ENCODE measurements around the gene GLB1L2. TPM values are rescaled to one million over a fixed set of nuclear protein-coding genes. Genes with fewer than 3 reads are reported as not detected.

The GLB1L2 gene
- total RNA-seq, 6 donors from 2014 or later = 3.1 to 11.6 (median 6.0) TPM

DNA sequence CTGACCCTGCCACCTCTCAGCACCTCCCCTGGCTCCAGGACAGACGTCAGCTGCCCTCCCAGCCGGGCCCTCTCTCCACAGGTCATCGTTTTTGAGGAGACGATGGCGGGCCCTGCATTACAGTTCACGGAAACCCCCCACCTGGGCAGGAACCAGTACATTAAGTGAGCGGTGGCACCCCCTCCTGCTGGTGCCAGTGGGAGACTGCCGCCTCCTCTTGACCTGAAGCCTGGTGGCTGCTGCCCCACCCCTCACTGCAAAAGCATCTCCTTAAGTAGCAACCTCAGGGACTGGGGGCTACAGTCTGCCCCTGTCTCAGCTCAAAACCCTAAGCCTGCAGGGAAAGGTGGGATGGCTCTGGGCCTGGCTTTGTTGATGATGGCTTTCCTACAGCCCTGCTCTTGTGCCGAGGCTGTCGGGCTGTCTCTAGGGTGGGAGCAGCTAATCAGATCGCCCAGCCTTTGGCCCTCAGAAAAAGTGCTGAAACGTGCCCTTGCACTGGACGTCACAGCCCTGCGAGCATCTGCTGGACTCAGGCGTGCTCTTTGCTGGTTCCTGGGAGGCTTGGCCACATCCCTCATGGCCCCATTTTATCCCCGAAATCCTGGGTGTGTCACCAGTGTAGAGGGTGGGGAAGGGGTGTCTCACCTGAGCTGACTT lies 43.2 kb downstream of the GLB1L2 start:
- H3K4me3 ChIP-seq = no peak overlapping the region
- H3K4me1 ChIP-seq = no peaks in the 10 kb centered on the region
- no peaks in the 10 kb centered on the region for H3K27me3 ChIP-seq
- H3K27ac ChIP-seq = no peak overlapping the region
- 85 to 86% methylated on average over 12 to 16 of the region's 16 CpGs for WGBS, 2 donors
- no peaks in the 10 kb centered on the region for H3K36me3 ChIP-seq
- DNase-seq (no peak), ATAC-seq (ENCODE audit: low FRiP score in 2 of 2) (no peak)
- H3K9me3 ChIP-seq = no peaks in the 10 kb centered on the region
- TF ChIP-seq POLR2AphosphoS5 (IDR thresholded peaks at IDR 0.05) = no peak
- TF ChIP-seq, protein P1, sequence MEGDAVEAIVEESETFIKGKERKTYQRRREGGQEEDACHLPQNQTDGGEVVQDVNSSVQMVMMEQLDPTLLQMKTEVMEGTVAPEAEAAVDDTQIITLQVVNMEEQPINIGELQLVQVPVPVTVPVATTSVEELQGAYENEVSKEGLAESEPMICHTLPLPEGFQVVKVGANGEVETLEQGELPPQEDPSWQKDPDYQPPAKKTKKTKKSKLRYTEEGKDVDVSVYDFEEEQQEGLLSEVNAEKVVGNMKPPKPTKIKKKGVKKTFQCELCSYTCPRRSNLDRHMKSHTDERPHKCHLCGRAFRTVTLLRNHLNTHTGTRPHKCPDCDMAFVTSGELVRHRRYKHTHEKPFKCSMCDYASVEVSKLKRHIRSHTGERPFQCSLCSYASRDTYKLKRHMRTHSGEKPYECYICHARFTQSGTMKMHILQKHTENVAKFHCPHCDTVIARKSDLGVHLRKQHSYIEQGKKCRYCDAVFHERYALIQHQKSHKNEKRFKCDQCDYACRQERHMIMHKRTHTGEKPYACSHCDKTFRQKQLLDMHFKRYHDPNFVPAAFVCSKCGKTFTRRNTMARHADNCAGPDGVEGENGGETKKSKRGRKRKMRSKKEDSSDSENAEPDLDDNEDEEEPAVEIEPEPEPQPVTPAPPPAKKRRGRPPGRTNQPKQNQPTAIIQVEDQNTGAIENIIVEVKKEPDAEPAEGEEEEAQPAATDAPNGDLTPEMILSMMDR (IDR thresholded peaks at IDR 0.05) = no peak
- TF ChIP-seq POLR2A (IDR thresholded peaks at IDR 0.05) = no peak
- no peak for TF ChIP-seq EP300 (IDR thresholded peaks at IDR 0.05)

DNA sequence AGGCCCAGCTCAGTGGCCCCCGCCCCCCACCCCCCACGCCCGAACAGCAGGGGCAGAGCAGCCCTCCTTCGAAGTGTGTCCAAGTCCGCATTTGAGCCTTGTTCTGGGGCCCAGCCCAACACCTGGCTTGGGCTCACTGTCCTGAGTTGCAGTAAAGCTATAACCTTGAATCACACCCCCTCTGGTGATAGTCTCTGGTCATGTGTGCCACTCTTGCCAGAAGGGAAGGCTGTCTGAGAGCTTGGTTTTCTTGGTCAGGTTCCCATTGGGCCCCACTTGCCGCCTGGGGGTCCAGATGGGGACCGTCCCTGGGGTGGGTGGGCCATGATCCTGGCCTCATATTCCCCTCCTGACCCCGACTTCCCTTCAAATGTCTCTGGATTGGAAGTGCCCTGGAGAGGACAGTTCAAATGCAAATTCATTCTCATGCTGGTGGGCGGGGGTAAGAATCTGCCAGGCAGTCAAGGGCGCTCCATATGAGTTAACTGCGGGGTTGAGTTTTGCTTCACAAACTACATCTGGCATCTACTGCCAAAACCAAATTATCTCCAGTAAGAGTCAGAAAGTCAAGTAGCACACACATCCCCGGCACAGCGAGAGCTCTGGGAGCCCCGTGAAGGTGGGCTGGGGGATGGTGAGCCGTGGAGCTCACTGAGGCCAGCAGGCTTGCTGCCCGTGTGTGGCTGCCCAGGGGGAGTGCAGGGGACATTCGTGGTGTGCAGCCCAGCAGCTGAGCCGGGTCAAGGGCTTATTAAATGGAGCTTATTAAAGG lies 44.5 kb downstream of the GLB1L2 start:
- no peaks in the 10 kb centered on the region for H3K27me3 ChIP-seq
- H3K4me1 ChIP-seq = no peaks in the 10 kb centered on the region
- 59 to 67% methylated on average over 5 to 14 of the region's 18 CpGs for WGBS, 2 donors
- H3K4me3 ChIP-seq = no peak overlapping the region
- no peak overlapping the region for H3K27ac ChIP-seq
- no peak for DNase-seq
- no peak for TF ChIP-seq POLR2AphosphoS5 (IDR thresholded peaks at IDR 0.05)
- TF ChIP-seq EP300 (IDR thresholded peaks at IDR 0.05) = no peak
- TF ChIP-seq, protein P1 (IDR thresholded peaks at IDR 0.05) = no peak
- H3K36me3 ChIP-seq = no peaks in the 10 kb centered on the region
- no peak for ATAC-seq (ENCODE audit: low FRiP score in 2 of 2)
- no peaks in the 10 kb centered on the region for H3K9me3 ChIP-seq

GRCh38 chr11:134377876-134378275 lies 46.1 kb downstream of the GLB1L2 start:
- TF ChIP-seq POLR2AphosphoS5 (IDR thresholded peaks at IDR 0.05) (no peak), POLR2A (IDR thresholded peaks at IDR 0.05) (no peak), EP300 (IDR thresholded peaks at IDR 0.05) (no peak)
- TF ChIP-seq, protein P1 (IDR thresholded peaks at IDR 0.05) = no peak
- no peak for ATAC-seq (ENCODE audit: low FRiP score in 2 of 2)

DNA sequence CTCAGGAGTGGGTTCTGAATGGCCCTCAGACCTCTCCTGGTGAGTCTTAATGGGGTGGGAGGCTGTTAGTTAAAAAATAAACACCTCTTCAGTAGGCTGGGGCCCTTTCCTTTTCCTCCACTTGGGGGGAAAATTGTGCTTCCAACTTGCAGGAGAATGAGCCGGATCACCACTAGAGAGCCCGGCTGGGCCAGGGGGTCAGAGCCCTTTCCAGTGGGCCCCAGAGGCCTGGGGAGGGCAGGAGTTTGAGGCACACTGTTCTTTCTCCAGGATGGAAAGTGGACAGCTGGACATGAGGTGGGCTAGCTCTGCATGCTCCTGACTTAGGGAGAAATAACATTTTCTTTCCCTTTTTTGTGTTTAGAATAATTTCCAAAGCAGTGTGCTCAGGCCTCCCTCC lies 47.5 kb downstream of the GLB1L2 start:
- DNase-seq = no peak
- Histone ChIP-seq H3K27ac (no peak overlapping the region), H3K4me3 (no peak overlapping the region), H3K36me3 (no peaks in the 10 kb centered on the region), H3K9me3 (no peaks in the 10 kb centered on the region), H3K4me1 (no peaks in the 10 kb centered on the region), H3K27me3 (no peaks in the 10 kb centered on the region)
- no peak for ATAC-seq (ENCODE audit: low FRiP score in 2 of 2)
- TF ChIP-seq POLR2A (IDR thresholded peaks at IDR 0.05) (no peak), EP300 (IDR thresholded peaks at IDR 0.05) (no peak), POLR2AphosphoS5 (IDR thresholded peaks at IDR 0.05) (no peak)
- TF ChIP-seq, protein P1 (IDR thresholded peaks at IDR 0.05) = no peak
- WGBS, 2 donors = 81 to 100% methylated on average over 2 of the region's 2 CpGs

More at GRCh38 chr11:134377876-134378275, 46.1 kb downstream of the GLB1L2 start:
- Histone ChIP-seq H3K27me3 (no peaks in the 10 kb centered on the region), H3K9me3 (no peaks in the 10 kb centered on the region), H3K4me1 (no peaks in the 10 kb centered on the region), H3K36me3 (no peaks in the 10 kb centered on the region), H3K27ac (no peak overlapping the region), H3K4me3 (no peak overlapping the region)
- DNase-seq = no peak
- WGBS, 2 donors = 85 to 86% methylated on average over 14 of the region's 14 CpGs

Data from upper lobe of left lung (tissue), 6 donors.